GM13977 (cell line): ENCODE measurements around the gene RHBDD1.

Experiments
- DNase-seq: peaks from one replicate; pipeline ENCODE4 v3.0.0; 2012; ENCODE audit warnings: low spot score
- CTCF ChIP-seq: IDR thresholded peaks from 2 replicates; pipeline ENCODE4 v1.5.1; 2012; ENCODE audit warnings: mild to moderate bottlenecking, control low read depth; ENCODE audit not compliant: insufficient read depth; ENCODE audit errors: extremely low read depth, missing control alignments
- in situ Hi-C: fragments of 300-500 bp; cut with MboI; formaldehyde crosslinking; loops from one replicate; pipeline ENCODE4 v1.12.0; 2022; ENCODE audit warnings: low sequenced_read_pairs, low pct_unique_long_range_greater_than_20kb, mixed read lengths, inconsistent platforms; ENCODE audit not compliant: unreplicated experiment

Gene RHBDD1

GRCh38 chr2:226850024-226850423 lies 14.2 kb downstream of the RHBDD1 start:
- in situ Hi-C loops, result no loop called here
- no peak for DNase-seq

GRCh38 chr2:226855787-226856186 lies 19.9 kb downstream of the RHBDD1 start:
- no peak for TF ChIP-seq CTCF
- no peak for DNase-seq
- in situ Hi-C loops, result no loop called here

More at GRCh38 chr2:226850024-226850423, 14.2 kb downstream of the RHBDD1 start:
- TF ChIP-seq CTCF, result no peak

GRCh38 chr2:226860087-226860486 lies 24.2 kb downstream of the RHBDD1 start:
- no peak for TF ChIP-seq CTCF
- no peak for DNase-seq
- in situ Hi-C loops, result no loop called here

- in situ Hi-C loops, result no loop called here
- TF ChIP-seq CTCF, result no peak
- peak; percentile 6 for DNase-seq
Measured at GRCh38 chr2:226862623-226863022, 26.8 kb downstream of the RHBDD1 start.

- no peak for TF ChIP-seq CTCF
- in situ Hi-C loops, result no loop called here
- DNase-seq, result no peak
Measured at GRCh38 chr2:226865273-226865672, 29.4 kb downstream of the RHBDD1 start.

GRCh38 chr2:226865710-226866109 lies 29.9 kb downstream of the RHBDD1 start:
- TF ChIP-seq CTCF, result no peak
- in situ Hi-C loops, result no loop called here
- DNase-seq, result no peak

GRCh38 chr2:226868331-226869162 lies 32.7 kb downstream of the RHBDD1 start:
- no peak for TF ChIP-seq CTCF
- in situ Hi-C loops, result no loop called here

More at GRCh38 chr2:226868331-226869162, 32.7 kb downstream of the RHBDD1 start:
- no peak for DNase-seq
